Tibial artery (tissue), 4 donors: ENCODE data around the gene OCSTAMP.

Experiments
- DNase-seq, 2 donors: peaks; one replicate each; pipeline ENCODE4 v3.0.0-alpha.2; 2019
- H3K27ac ChIP-seq, 2 donors: fragments of 200-600 bp; sonication (generic) in 1 of 2; 1 replicate in 1 of 2; 2 replicates in 1 of 2; pipeline ENCODE4 v1.5.1; 2018 to 2019; ENCODE audit warnings: mild to moderate bottlenecking in 1 of 2
- H3K27me3 ChIP-seq, 2 donors: fragments of 200-600 bp; sonication (generic) in 1 of 2; one replicate each; pipeline versions ENCODE4 v1.5.1 to v1.6.0; 2016 to 2019
- H3K36me3 ChIP-seq, 3 donors: fragments of 200-600 bp; sonication (generic) in 2 of 3; one replicate each; pipeline ENCODE4 v1.5.1; 2016 to 2019; ENCODE audit warnings: mild to moderate bottlenecking in 2 of 3
- H3K4me1 ChIP-seq, 4 donors: fragments of 200-600 bp; sonication (generic) in 2 of 4; 1 replicate in 3 of 4; 2 replicates in 1 of 4; pipeline ENCODE4 v1.5.1; 2016 to 2019
- H3K4me3 ChIP-seq, 2 donors: fragments of 200-600 bp; sonication (generic) in 1 of 2; 1 replicate in 1 of 2; 2 replicates in 1 of 2; pipeline ENCODE4 v1.5.1; 2018 to 2019; ENCODE audit warnings: mild to moderate bottlenecking in 2 of 2
- H3K9me3 ChIP-seq, 3 donors: fragments of 200-600 bp; sonication (generic) in 1 of 3; one replicate each; pipeline ENCODE4 v1.5.1; 2016 to 2019
- intact Hi-C: fragments of 100-400 bp; cut with DNase I; formaldehyde crosslinking; loops from one replicate; pipeline ENCODE4 v1.15.0; 2023; ENCODE audit warnings: low total_unique reads
- TF ChIP-seq, protein P1 (sequence below), 2 experiments: fragments of 200-600 bp in 1 of 2; fragments of 450-650 bp in 1 of 2; IDR thresholded peaks; one replicate each; pipeline ENCODE4 v1.5.1; 2017 to 2019; ENCODE audit warnings: antibody characterized with exemption in 2 of 2, mild to moderate bottlenecking in 1 of 2, moderate library complexity in 1 of 2

The OCSTAMP gene

DNA sequence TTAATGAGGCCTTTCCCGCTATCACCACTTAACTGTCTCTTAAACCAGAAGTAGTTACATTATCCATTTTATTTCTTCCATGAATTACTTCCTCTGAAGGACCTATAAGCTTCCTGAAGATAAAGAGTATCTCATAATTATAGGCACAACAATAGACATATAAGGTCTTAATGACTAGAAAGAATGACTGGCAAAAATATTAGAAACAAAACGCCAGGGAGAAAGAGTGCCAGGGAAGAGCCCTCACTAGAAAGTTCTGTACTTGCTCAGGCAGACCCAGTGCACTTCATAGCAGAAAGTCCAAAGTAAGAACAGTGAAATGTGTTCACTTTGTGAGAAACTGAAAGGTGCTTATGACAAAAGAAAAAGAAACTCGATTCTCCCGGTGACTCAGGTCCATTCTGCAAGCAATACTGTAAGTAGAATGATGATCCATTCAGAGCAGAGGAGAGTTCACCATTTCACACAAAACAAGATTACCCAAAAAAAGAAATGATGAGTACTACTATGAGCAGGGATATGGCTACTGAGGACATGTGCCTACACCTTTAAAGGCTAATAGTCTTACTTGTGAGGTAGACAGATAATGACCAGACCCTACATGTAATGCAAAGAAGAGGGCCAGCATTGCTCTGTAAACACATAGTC, 42.6 kb downstream of the OCSTAMP start:
- Histone ChIP-seq H3K4me3 (no peak overlapping the region), H3K36me3 (no peaks in the 10 kb centered on the region), H3K9me3 (peaks cover 0 to 6% (median 0%) of the 10 kb centered on the region in 3 donors), H3K4me1 (no peaks in the 10 kb centered on the region), H3K27ac (no peak overlapping the region), H3K27me3 (no peaks in the 10 kb centered on the region)
- no peak for DNase-seq
- intact Hi-C loops: no loop called here
- TF ChIP-seq, protein P1, sequence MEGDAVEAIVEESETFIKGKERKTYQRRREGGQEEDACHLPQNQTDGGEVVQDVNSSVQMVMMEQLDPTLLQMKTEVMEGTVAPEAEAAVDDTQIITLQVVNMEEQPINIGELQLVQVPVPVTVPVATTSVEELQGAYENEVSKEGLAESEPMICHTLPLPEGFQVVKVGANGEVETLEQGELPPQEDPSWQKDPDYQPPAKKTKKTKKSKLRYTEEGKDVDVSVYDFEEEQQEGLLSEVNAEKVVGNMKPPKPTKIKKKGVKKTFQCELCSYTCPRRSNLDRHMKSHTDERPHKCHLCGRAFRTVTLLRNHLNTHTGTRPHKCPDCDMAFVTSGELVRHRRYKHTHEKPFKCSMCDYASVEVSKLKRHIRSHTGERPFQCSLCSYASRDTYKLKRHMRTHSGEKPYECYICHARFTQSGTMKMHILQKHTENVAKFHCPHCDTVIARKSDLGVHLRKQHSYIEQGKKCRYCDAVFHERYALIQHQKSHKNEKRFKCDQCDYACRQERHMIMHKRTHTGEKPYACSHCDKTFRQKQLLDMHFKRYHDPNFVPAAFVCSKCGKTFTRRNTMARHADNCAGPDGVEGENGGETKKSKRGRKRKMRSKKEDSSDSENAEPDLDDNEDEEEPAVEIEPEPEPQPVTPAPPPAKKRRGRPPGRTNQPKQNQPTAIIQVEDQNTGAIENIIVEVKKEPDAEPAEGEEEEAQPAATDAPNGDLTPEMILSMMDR (IDR thresholded peaks at IDR 0.05): no peak

- Histone ChIP-seq H3K4me3 (no peak overlapping the region), H3K36me3 (peaks cover 0 to 4% (median 4%) of the 10 kb centered on the region in 3 donors), H3K27ac (no peak overlapping the region), H3K4me1 (no peaks in the 10 kb centered on the region), H3K9me3 (peaks cover 0 to 24% (median 10%) of the 10 kb centered on the region in 3 donors), H3K27me3 (no peaks in the 10 kb centered on the region)
- no peak for DNase-seq
- intact Hi-C loops: no loop called here
- TF ChIP-seq, protein P1 (IDR thresholded peaks at IDR 0.05): no peak
Observed at GRCh38 chr20:46505506-46505905, 44.9 kb downstream of the OCSTAMP start.

GRCh38 chr20:46501961-46502360, 48.5 kb downstream of the OCSTAMP start:
- no peak overlapping the region for H3K27ac ChIP-seq
- peaks cover 0 to 5% of the 10 kb centered on the region in 2 donors for H3K27me3 ChIP-seq
- no peaks in the 10 kb centered on the region for H3K4me1 ChIP-seq
- peaks cover 0 to 30% (median 12%) of the 10 kb centered on the region in 3 donors for H3K9me3 ChIP-seq
- no peak overlapping the region for H3K4me3 ChIP-seq
- DNase-seq: no peak
- intact Hi-C loops: no loop called here
- TF ChIP-seq, protein P1 (IDR thresholded peaks at IDR 0.05): no peak
- peaks cover 0 to 4% (median 4%) of the 10 kb centered on the region in 3 donors for H3K36me3 ChIP-seq

DNA sequence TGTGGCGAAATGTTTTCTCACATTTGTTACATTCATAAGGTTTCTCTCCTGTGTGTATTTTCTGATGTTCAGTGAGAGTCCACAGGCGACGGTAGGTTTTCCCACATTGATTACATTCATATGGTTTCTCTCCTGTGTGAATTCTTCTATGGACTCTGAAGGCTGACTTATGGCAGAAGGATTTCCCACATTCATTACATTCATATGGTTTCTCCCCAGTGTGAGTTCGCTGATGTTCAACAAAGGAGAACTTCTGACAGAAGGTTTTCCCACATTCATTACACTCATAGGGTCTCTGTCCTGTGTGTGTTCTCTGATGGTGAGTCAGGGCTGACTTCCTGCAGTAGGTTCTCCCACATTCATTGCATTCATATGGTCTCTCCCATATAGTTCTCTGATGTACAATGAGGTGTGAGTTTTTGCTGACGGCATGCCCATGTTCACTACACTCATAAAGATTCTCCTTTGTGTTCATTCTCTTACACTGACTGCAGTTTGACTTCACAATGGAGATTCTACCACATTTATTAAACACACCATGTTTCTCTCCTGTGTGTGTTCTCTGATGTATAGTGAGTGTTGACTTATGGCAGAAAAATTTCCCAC, 49.0 kb downstream of the OCSTAMP start:
- peaks cover 0 to 5% of the 10 kb centered on the region in 2 donors for H3K27me3 ChIP-seq
- no peak overlapping the region for H3K27ac ChIP-seq
- intact Hi-C loops: no loop called here
- no peaks in the 10 kb centered on the region for H3K4me1 ChIP-seq
- H3K4me3 ChIP-seq: no peak overlapping the region
- peaks cover 0 to 6% (median 4%) of the 10 kb centered on the region in 3 donors for H3K36me3 ChIP-seq
- peaks cover 0 to 30% (median 12%) of the 10 kb centered on the region in 3 donors for H3K9me3 ChIP-seq
- TF ChIP-seq, protein P1 (IDR thresholded peaks at IDR 0.05): no peak
- DNase-seq: no peak

GRCh38 chr20:46494077-46494476, 56.4 kb downstream of the OCSTAMP start:
- Histone ChIP-seq H3K27me3 (peaks cover 0 to 8% of the 10 kb centered on the region in 2 donors), H3K4me3 (no peak overlapping the region), H3K27ac (no peak overlapping the region), H3K4me1 (no peaks in the 10 kb centered on the region), H3K9me3 (no peaks in the 10 kb centered on the region), H3K36me3 (peaks cover 0 to 7% (median 0%) of the 10 kb centered on the region in 3 donors)
- intact Hi-C loops: no loop called here
- TF ChIP-seq, protein P1 (IDR thresholded peaks at IDR 0.05): no peak
- DNase-seq: no peak
